Cardiac muscle cell (in vitro differentiated cells and primary cell): ENCODE data around the gene FBXO41. TPM values are rescaled to one million over a fixed set of nuclear protein-coding genes. Genes with fewer than 3 reads are reported as not detected.
"Not testable (repeated sequence)": the region's sequence is repeated elsewhere in the genome, so short reads cannot be mapped to it uniquely, and the experiment has no call there.

Source experiments
- DNase-seq, 2 donors: peaks; one replicate each; pipeline versions ENCODE4 v3.0.0 to v3.0.0-alpha.2; 2010 to 2017; ENCODE audit warnings: low read depth in 1 of 2, low spot score in 1 of 2
- H3K27ac ChIP-seq: fragments of 200-600 bp; sonication (generic); 2 replicates; pipeline ENCODE4 v1.5.1; 2016
- H3K27me3 ChIP-seq: fragments of 200-600 bp; sonication (generic); 2 replicates; pipeline ENCODE4 v1.6.0; 2016; ENCODE audit warnings: control low read depth
- H3K36me3 ChIP-seq: fragments of 200-600 bp; sonication (generic); 2 replicates; pipeline ENCODE4 v1.5.1; 2016; ENCODE audit warnings: control low read depth
- H3K4me1 ChIP-seq: fragments of 200-600 bp; sonication (generic); 2 replicates; pipeline ENCODE4 v1.8.1; 2017; ENCODE audit warnings: low read depth, mild to moderate bottlenecking, mixed run types
- H3K4me3 ChIP-seq: fragments of 200-600 bp; sonication (generic); 2 replicates; pipeline ENCODE4 v1.5.1; 2016; ENCODE audit warnings: mild to moderate bottlenecking
- H3K9me3 ChIP-seq: fragments of 200-600 bp; sonication (generic); 2 replicates; pipeline ENCODE4 v1.5.1; 2017; ENCODE audit warnings: low read depth, mild to moderate bottlenecking, control low read depth
- polyA plus RNA-seq: library from polyadenylated mRNA; unstranded; fragments of >200 nt; fragmentation: Nextera tagmentation; extraction: Ambion mirVana; gene quantifications from 2 replicates; pipeline ENCODE4 v1.2.1, GENCODE V29; 2016
- total RNA-seq: library from RNA; depleted of rRNA; stranded (reverse); fragments of >200 nt; gene quantifications from 2 replicates; pipeline ENCODE4 v1.2.3, GENCODE V29; 2016
- TF ChIP-seq, protein P1 (sequence below): IDR thresholded peaks from 2 replicates; pipeline ENCODE4 v1.5.1; 2012; ENCODE audit warnings: low read depth, mild to moderate bottlenecking, low read length

Gene FBXO41
- total and polyA plus RNA-seq, 2 experiments from 2014 or later: 1.0 to 4.1 TPM

DNA sequence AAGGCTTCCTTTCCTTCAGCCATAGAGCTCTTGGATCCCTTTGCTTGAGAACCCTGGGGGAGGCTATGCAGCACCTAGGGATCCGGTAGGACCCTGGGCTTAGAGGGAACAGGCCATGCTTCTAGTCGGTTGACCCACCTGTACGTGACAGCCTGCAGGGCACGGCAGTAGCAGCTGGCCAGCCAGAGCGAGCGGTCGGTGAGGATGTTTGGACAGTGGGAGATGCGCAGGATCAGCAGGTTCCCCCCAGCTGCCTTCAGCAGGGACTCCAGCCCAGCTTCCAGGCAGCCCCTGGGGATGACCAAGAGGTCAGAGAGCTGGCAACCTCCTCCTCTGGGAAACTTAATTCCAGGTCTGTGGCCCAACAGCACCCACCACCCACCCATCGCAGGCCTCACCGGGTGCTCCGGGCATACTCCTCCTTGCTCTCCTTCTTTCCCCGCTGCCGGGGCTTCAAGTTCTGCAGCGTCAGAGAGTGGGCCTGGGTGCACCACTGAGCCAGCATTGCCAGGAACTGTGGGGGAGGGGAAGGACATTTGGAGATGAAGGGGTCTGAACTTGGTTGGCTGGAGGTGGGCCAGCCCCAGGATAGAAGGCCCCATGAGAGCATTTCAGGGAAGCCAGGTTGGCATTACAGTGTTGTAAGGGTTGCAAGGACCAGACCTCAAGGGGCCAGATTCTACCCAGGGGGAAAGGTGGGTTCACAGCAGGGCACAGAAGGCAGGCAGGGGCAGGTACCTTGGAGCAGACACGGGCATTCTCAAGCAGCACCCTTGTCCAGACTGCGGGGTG, 20.5 kb downstream of the FBXO41 start:
- H3K4me3 ChIP-seq: no peak overlapping the region
- peaks cover 27% of the 10 kb centered on the region for H3K27me3 ChIP-seq
- H3K4me1 ChIP-seq: no peaks in the 10 kb centered on the region
- DNase-seq: no peak
- H3K9me3 ChIP-seq: no peaks in the 10 kb centered on the region
- H3K36me3 ChIP-seq: no peaks in the 10 kb centered on the region
- TF ChIP-seq, protein P1, sequence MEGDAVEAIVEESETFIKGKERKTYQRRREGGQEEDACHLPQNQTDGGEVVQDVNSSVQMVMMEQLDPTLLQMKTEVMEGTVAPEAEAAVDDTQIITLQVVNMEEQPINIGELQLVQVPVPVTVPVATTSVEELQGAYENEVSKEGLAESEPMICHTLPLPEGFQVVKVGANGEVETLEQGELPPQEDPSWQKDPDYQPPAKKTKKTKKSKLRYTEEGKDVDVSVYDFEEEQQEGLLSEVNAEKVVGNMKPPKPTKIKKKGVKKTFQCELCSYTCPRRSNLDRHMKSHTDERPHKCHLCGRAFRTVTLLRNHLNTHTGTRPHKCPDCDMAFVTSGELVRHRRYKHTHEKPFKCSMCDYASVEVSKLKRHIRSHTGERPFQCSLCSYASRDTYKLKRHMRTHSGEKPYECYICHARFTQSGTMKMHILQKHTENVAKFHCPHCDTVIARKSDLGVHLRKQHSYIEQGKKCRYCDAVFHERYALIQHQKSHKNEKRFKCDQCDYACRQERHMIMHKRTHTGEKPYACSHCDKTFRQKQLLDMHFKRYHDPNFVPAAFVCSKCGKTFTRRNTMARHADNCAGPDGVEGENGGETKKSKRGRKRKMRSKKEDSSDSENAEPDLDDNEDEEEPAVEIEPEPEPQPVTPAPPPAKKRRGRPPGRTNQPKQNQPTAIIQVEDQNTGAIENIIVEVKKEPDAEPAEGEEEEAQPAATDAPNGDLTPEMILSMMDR: no peak
- no peak overlapping the region for H3K27ac ChIP-seq

DNA sequence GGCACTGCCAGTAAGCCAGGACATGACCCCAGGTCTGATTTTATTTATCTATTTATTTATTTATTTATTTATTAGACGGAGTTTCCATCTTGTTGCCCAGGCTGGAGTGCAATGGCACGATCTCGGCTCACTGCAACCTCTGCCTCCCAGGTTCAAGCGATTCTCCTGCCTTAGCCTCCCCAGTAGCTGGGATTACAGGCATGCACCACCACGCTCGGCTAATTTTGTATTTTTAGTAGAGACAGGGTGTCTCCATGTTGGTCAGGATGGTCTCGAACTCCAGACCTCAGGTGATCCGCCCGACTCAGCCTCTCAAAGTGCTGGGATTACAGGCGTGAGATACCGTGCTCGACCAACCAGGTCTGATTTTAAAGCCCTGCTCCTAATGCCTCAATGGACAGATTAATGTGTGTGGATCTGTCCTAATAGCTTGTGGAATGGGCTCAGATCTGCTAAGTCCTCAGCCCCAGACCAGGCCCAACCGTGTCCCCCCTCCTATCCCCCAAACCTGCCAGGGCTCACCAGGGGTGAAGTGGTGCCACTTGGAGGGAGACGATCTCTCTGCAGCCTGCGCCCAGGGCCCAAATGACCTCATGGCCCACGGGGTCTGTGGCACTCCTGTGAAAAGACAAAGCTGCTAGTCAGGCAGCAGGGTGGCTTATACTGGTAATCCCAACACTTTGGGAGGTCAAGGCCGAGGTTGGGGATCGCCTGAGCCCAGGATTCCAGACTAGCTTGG, 21.4 kb downstream of the FBXO41 start:
- DNase-seq, H3K4me3 ChIP-seq, H3K27ac ChIP-seq, H3K36me3 ChIP-seq, H3K9me3 ChIP-seq, H3K4me1 ChIP-seq: not testable (repeated sequence)
- peaks cover 19% of the 10 kb centered on the region for H3K27me3 ChIP-seq

DNA sequence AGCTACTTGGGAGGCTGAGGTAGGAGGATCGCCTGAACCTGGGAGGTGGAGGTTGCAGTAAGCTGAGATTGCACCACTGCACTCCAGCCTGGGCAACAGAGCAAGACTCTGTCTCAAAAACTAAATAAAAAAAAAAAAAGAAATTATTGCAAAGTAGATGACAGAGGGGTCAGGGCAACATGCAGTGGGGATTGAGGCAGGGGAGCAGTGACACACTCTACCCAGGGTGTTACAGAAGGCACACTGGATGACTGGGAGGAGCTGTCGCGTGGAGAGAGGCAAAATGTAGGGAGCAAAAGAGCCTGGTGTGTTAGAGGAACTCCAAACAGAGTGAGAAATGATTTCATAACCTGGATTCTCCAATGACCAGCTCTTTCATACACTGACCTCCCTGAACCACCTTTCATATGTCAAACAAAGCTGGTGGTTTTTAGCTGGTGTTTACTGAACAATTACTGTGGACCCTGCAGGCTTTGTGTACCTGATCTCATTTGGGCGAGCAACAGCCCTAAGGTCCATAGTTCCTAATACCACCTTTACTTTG, 22.1 kb downstream of the FBXO41 start:
- no peak for DNase-seq
- TF ChIP-seq, protein P1: no peak
- peaks cover 12% of the 10 kb centered on the region for H3K27me3 ChIP-seq

DNA sequence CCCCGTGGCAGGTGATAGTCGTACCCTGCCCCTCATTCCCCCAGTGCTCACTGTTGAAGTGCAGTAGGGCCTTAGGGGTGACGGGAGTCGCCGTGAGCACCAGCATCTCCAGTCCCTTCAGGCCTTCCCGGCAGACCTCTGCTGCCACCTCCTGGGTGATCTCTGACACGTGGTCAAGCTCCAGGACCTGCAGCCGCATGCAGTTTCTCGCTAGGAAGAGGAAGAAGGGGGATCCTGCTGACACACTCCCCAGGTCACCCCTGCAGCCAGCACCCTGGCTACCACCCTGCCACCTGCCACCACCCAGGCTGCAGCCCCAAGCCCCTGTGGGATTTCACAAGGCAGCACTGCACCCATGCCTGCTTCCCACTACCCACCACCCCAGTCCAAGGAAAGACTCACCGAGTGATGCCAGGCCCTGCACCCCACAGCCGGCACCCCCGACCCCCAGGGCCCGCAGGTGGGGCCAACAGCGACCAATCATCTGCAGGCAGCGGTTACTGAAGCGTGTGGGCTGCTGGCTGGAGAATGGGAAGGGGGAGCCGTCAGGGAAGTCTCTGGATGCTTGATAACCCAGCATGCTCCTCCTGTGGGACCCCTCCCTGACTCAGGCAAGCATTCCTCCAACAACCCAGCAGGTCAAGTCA, 23.8 kb downstream of the FBXO41 start:
- H3K27me3 ChIP-seq: no peaks in the 10 kb centered on the region
- TF ChIP-seq, protein P1: peak; percentile 56
- peak; percentile 68 to 75 for DNase-seq
- no peaks in the 10 kb centered on the region for H3K4me1 ChIP-seq
- H3K9me3 ChIP-seq: no peaks in the 10 kb centered on the region
- H3K36me3 ChIP-seq: no peaks in the 10 kb centered on the region
- no peak overlapping the region for H3K4me3 ChIP-seq
- no peak overlapping the region for H3K27ac ChIP-seq

More for the DNA sequence above, 22.1 kb downstream of the FBXO41 start:
- no peaks in the 10 kb centered on the region for H3K9me3 ChIP-seq
- H3K4me3 ChIP-seq: no peak overlapping the region
- no peak overlapping the region for H3K27ac ChIP-seq
- no peaks in the 10 kb centered on the region for H3K4me1 ChIP-seq
- no peaks in the 10 kb centered on the region for H3K36me3 ChIP-seq

DNA sequence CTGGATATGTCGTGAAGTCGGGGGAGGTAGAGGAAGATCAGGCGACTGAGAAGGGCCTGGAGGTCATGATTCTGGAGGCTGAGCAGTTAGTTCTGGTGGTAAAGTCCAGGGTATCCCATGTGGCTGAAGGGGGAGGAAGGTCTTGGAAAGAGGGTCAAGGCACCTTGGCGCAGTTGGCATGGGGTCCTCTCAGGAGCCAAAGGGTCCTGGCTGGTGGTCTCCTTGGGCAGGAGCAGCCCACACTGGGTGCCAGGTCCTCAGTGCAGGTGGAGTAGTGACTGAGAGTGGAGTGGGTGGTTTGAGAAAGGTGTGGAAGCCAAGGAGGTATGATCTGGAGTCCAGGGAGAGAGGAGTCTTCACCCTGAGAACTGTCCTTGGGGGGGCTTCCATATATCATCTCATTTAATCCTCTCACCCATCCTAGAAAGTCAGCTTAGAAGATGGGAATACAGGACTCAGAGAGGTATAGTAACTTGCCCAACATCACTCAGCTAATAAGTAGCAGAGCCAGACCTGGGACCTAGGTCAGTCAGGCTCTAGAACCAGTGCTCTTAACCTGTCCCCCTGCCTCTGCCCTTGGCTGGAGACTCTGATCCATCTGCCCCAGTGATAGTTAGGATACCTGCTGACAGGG, 24.5 kb downstream of the FBXO41 start:
- H3K9me3 ChIP-seq: no peaks in the 10 kb centered on the region
- H3K4me3 ChIP-seq: no peak overlapping the region
- H3K27ac ChIP-seq: no peak overlapping the region
- no peaks in the 10 kb centered on the region for H3K27me3 ChIP-seq
- TF ChIP-seq, protein P1: no peak
- H3K36me3 ChIP-seq: no peaks in the 10 kb centered on the region
- DNase-seq: no peak
- no peaks in the 10 kb centered on the region for H3K4me1 ChIP-seq
